Measurements from ENCODE around the gene DCAF12L2. TPM values are rescaled to one million over a fixed set of nuclear protein-coding genes. Genes with fewer than 3 reads are reported as not detected.

DCAF12L2 gene
- total and polyA plus RNA-seq, 2 donors (not counting 1 experiment from before 2014, with no cell fraction given): not detected

DNA sequence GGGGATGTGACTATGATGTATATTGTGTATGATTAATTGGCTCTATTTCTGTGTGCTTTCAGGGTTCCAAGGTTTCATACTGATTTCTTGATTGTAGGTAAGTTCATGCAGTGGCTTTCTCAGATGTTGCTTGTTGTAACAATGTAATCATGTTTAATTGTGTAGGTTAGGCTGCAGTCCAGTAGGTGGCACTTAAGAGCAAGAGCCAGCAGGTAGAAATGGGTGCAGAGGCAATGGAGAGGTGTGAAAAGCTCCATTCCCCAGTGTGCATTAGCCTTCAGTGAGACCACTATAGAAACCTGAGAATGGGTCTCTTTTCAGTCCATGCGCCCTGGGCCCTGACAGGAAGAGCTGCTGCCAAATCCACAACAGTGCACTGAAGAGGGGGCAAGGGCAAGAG lies 28.2 kb downstream of the DCAF12L2 start:
- Histone ChIP-seq H3K9me3 (ENCODE audit: control insufficient read depth, insufficient read depth, low read depth, low read length) (no peaks in the 10 kb centered on the region), H3K79me2 (ENCODE audit: control insufficient read depth, insufficient read depth, low read length) (no peaks in the 10 kb centered on the region), H3K4me3 (replicated peaks in 1 of 4; ENCODE audit: control extremely low read depth in 1 of 4, insufficient read depth in 1 of 4, low read depth in 3 of 4, low read length in 4 of 4) (no peak overlapping the region), H2AFZ (ENCODE audit: low read length) (no peak overlapping the region), H3K27ac (ENCODE audit: insufficient read depth, low read length) (no peak overlapping the region), H3K4me1 (ENCODE audit: control insufficient read depth, extremely low read depth, insufficient read depth, low read length) (no peaks in the 10 kb centered on the region), H3K9ac (ENCODE audit: insufficient read depth, low read length) (no peak overlapping the region), H3K4me2 (ENCODE audit: extremely low read depth, insufficient read depth, low read length) (no peak overlapping the region), H3K36me3 (ENCODE audit: control insufficient read depth, insufficient read depth, low read length) (no peaks in the 10 kb centered on the region), H4K20me1 (ENCODE audit: control insufficient read depth, extremely low read depth, insufficient read depth, low read length) (no peaks in the 10 kb centered on the region), H3K27me3 (ENCODE audit: control insufficient read depth, insufficient read depth, low read length) (no peaks in the 10 kb centered on the region)
- TF ChIP-seq, protein P1, sequence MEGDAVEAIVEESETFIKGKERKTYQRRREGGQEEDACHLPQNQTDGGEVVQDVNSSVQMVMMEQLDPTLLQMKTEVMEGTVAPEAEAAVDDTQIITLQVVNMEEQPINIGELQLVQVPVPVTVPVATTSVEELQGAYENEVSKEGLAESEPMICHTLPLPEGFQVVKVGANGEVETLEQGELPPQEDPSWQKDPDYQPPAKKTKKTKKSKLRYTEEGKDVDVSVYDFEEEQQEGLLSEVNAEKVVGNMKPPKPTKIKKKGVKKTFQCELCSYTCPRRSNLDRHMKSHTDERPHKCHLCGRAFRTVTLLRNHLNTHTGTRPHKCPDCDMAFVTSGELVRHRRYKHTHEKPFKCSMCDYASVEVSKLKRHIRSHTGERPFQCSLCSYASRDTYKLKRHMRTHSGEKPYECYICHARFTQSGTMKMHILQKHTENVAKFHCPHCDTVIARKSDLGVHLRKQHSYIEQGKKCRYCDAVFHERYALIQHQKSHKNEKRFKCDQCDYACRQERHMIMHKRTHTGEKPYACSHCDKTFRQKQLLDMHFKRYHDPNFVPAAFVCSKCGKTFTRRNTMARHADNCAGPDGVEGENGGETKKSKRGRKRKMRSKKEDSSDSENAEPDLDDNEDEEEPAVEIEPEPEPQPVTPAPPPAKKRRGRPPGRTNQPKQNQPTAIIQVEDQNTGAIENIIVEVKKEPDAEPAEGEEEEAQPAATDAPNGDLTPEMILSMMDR (conservative IDR thresholded peaks at IDR 0.05 in 1 of 2, IDR thresholded peaks at IDR 0.05 in 1 of 2; ENCODE audit: low read depth in 1 of 2, low read length in 2 of 2): no peak
- TF ChIP-seq EZH2 (IDR thresholded peaks at IDR 0.05; ENCODE audit: low read length, missing control alignments): no peak
- no peak for DNase-seq (ENCODE audit: low read depth in 2 of 2)

DNA sequence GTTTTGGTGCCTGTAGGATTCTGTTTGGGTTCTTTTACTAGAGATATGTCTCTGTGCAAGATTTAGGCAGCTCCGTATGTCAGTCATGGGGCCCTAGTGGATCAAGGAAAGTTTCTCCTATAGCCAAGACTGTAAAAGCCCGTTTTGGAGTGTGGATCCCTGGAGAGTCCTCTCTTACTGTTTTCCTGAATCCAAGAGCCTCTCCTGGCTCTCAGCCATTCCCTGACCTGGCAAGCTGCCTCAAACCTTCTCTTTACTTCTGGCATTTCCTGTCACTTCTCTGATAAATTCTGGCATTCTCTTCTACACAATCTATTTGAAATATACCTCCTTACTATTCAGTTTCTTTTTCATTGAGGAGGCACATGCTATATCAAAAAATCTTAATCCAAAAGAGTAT lies 41.4 kb downstream of the DCAF12L2 start:
- Histone ChIP-seq H4K20me1 (ENCODE audit: control insufficient read depth, extremely low read depth, insufficient read depth, low read length) (no peaks in the 10 kb centered on the region), H3K9me3 (ENCODE audit: control insufficient read depth, insufficient read depth, low read depth, low read length) (no peaks in the 10 kb centered on the region), H3K4me2 (ENCODE audit: extremely low read depth, insufficient read depth, low read length) (no peak overlapping the region), H2AFZ (ENCODE audit: low read length) (no peak overlapping the region), H3K27ac (ENCODE audit: insufficient read depth, low read length) (no peak overlapping the region), H3K36me3 (ENCODE audit: control insufficient read depth, insufficient read depth, low read length) (no peaks in the 10 kb centered on the region), H3K4me3 (replicated peaks in 1 of 4; ENCODE audit: control extremely low read depth in 1 of 4, insufficient read depth in 1 of 4, low read depth in 3 of 4, low read length in 4 of 4) (no peak overlapping the region), H3K79me2 (ENCODE audit: control insufficient read depth, insufficient read depth, low read length) (no peaks in the 10 kb centered on the region), H3K27me3 (ENCODE audit: control insufficient read depth, insufficient read depth, low read length) (no peaks in the 10 kb centered on the region), H3K4me1 (ENCODE audit: control insufficient read depth, extremely low read depth, insufficient read depth, low read length) (no peaks in the 10 kb centered on the region), H3K9ac (ENCODE audit: insufficient read depth, low read length) (no peak overlapping the region)
- TF ChIP-seq, protein P1 (conservative IDR thresholded peaks at IDR 0.05 in 1 of 2, IDR thresholded peaks at IDR 0.05 in 1 of 2; ENCODE audit: low read depth in 1 of 2, low read length in 2 of 2): no peak
- TF ChIP-seq EZH2 (IDR thresholded peaks at IDR 0.05; ENCODE audit: low read length, missing control alignments): no peak
- no peak for DNase-seq (ENCODE audit: low read depth in 2 of 2)

Measured in fibroblast of lung (primary cell).